Upper lobe of left lung (tissue), 4 donors: ENCODE results near the gene ZBTB24.

Experiments used
- CTCF ChIP-seq, 6 experiments: fragments of 450-650 bp in 4 of 6; fragments of 200-600 bp in 2 of 6; sonication (generic) in 2 of 6; IDR thresholded peaks; one replicate each; pipeline ENCODE4 v1.5.1; 2016 to 2019; ENCODE audit warnings: antibody characterized with exemption in 6 of 6
- EP300 ChIP-seq, 4 donors: sonication (generic); formaldehyde crosslinking; IDR thresholded peaks; one replicate each; pipeline ENCODE4 v1.5.1; 2017; ENCODE audit warnings: antibody characterized with exemption in 4 of 4, control low read depth in 2 of 4
- POLR2A ChIP-seq, 4 donors: fragments of 450-650 bp; IDR thresholded peaks; one replicate each; pipeline ENCODE4 v1.5.1; 2016 to 2017; ENCODE audit warnings: antibody characterized with exemption in 4 of 4, mild to moderate bottlenecking in 2 of 4

GRCh38 chr6:109491207-109491938 lies 8.4 kb upstream of the ZBTB24 start:
- TF ChIP-seq EP300 (IDR thresholded peaks at IDR 0.05) (no peak), CTCF (IDR thresholded peaks at IDR 0.05) (no peak), POLR2A (IDR thresholded peaks at IDR 0.05) (no peak)
